K562 (cell line): ENCODE measurements around the gene C1QTNF8. TPM values are rescaled to one million over a fixed set of nuclear protein-coding genes. Genes with fewer than 3 reads are reported as not detected.

Experiments used
- CTBP1 ChIP-seq: fragments of 450-650 bp; IDR thresholded peaks from 2 replicates; pipeline ENCODE4 v1.6.1; 2016; ENCODE audit warnings: borderline replicate concordance
- ELF1 ChIP-seq: fragments of 200-800 bp; sonication (Bioruptor generic); IDR thresholded peaks from 2 replicates; pipeline ENCODE4 v1.6.1; 2016; ENCODE audit warnings: missing genetic modification characterization, missing compliant biosample characterization
- PHF20 ChIP-seq: fragments of 450-650 bp; IDR thresholded peaks from 2 replicates; pipeline ENCODE4 v1.6.1; 2018; ENCODE audit not compliant: partially characterized antibody
- RCOR1 ChIP-seq, 2 experiments: IDR thresholded peaks; 2 replicates each; pipeline ENCODE4 v1.6.1; 2012; ENCODE audit warnings: low read depth in 2 of 2, low read length in 2 of 2, borderline replicate concordance in 1 of 2, improper control_type of control experiment in 1 of 2
- SMC3 ChIP-seq: conservative IDR thresholded peaks from 2 replicates; pipeline ENCODE4 v1.6.1; 2011; ENCODE audit warnings: low read depth, low read length, improper control_type of control experiment; ENCODE audit not compliant: insufficient read depth
- SRF ChIP-seq, 2 experiments: fragments of 250-450, 450-650 bp in 1 of 2; sonication (Bioruptor Pico) in 1 of 2; sonication (generic) in 1 of 2; formaldehyde crosslinking; IDR thresholded peaks; 2 replicates each; pipeline versions ENCODE4 v1.5.0 to v1.5.1; 2020 to 2022; ENCODE audit warnings: mild to moderate bottlenecking in 1 of 2, missing genetic modification reagents in 1 of 2
- TAF9B ChIP-seq: fragments of 450-650 bp; IDR thresholded peaks from 2 replicates; pipeline ENCODE4 v1.6.1; 2018; ENCODE audit warnings: mild to moderate bottlenecking; ENCODE audit not compliant: partially characterized antibody
- ZKSCAN8 ChIP-seq: fragments of 200-800 bp; sonication (Bioruptor generic); IDR thresholded peaks from 2 replicates; pipeline ENCODE4 v1.6.1; 2016; ENCODE audit warnings: missing genetic modification characterization, missing compliant biosample characterization
- ZNF592 ChIP-seq: fragments of 450-650 bp; IDR thresholded peaks from 2 replicates; pipeline ENCODE4 v1.6.1; 2017; ENCODE audit warnings: antibody characterized with exemption, mild to moderate bottlenecking
- polyA plus RNA-seq, 8 experiments: library from polyadenylated mRNA; depleted of rRNA in 4 of 8; stranded (reverse) in 5 of 8; unstranded in 3 of 8; fragments of >200 nt; fragmentation: Nextera tagmentation in 2 of 8; fragmentation: Illumina TruSeq in 1 of 8; extraction: Ambion mirVana in 2 of 8; extraction: Trizol in 1 of 8; gene quantifications; 2 replicates each; pipeline versions ENCODE4 v1.2.1 to v1.2.3, GENCODE V29; 2011 to 2014; ENCODE audit warnings: inconsistent platforms in 1 of 8, missing spikeins in 1 of 8
- total RNA-seq, 7 experiments: library from RNA; depleted of rRNA in 6 of 7; stranded (reverse); fragments of >200 nt in 6 of 7; fragmentation: Illumina TruSeq in 2 of 7; extraction: Trizol in 2 of 7; gene quantifications; 2 replicates each; pipeline versions ENCODE4 v1.2.1 to v1.2.3, GENCODE V29; 2011 to 2021; ENCODE audit warnings: low replicate concordance in 1 of 7

The C1QTNF8 gene
- total and polyA plus RNA-seq, 9 of the 15 experiments (the other 6 are each of a cell fraction or from before 2014, with no cell fraction given): not detected

GRCh38 chr16:1109648-1110047 is 13.6 kb upstream of the C1QTNF8 start (continued):
- TF ChIP-seq PHF20 (no peak), SMC3 (no peak), SRF (CRISPR knock-in tag; IDR thresholded peaks at IDR 0.05) (no peak), RCOR1 (IDR thresholded peaks at IDR 0.05; ENCODE audit: borderline replicate concordance in 1 of 2, low read depth in 2 of 2, low read length in 2 of 2) (no peak), ZNF592 (no peak), TAF9B (no peak), CTBP1 (no peak), ELF1 (tag) (no peak), ZKSCAN8 (CRISPR knock-in tag) (no peak)
- TF ChIP-seq, all 486 proteins: peak for 0
